DLD1 (cell line): ENCODE data around the gene POU2F3.
"Not testable (repeated sequence)": the region's sequence is repeated elsewhere in the genome, so short reads cannot be mapped to it uniquely, and the experiment has no call there.

ENCODE experiments used
- in situ Hi-C: cut with HindIII; loops from 2 replicates; pipeline ENCODE4 v1.10.0; 2017; ENCODE audit warnings: low sequenced_read_pairs

POU2F3 gene

GRCh38 chr11:120273956-120274355 lies 34.0 kb downstream of the POU2F3 start:
- in situ Hi-C loops: not testable (repeated sequence)

GRCh38 chr11:120279502-120279901 lies 39.6 kb downstream of the POU2F3 start:
- in situ Hi-C loops: no loop called here

DNA sequence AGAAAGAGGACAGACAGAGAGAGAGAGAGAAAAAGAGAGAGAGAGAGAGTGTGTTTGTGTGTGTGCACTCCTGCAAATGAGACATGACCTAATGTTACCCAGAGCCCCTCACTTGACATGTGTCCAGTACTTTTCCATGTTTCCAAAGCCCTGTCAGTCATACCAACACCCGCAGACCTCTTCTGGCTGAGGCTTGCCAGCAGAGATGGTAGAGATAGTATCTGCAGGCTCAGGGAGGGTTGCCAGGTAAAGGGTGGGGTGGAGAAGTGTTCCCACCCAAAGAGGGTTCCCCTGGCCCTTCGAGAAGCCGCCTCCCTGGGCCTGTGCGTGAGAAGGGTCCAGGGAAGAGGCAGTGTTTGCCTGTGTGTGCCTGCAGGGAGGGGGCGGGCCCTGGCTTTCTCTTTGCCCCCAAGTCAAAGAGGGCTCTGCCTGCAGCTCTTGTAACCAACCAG lies 40.7 kb downstream of the POU2F3 start:
- in situ Hi-C loops: no loop called here

- in situ Hi-C loops: no loop called here
These were observed 41.3 kb downstream of the POU2F3 start for GRCh38 chr11:120281143-120281795.

- in situ Hi-C loops: no loop called here
These were observed 43.2 kb downstream of the POU2F3 start for GRCh38 chr11:120283124-120283523.

GRCh38 chr11:120284272-120284671 lies 44.3 kb downstream of the POU2F3 start:
- in situ Hi-C loops: no loop called here

- in situ Hi-C loops: no loop called here
These were observed 45.3 kb downstream of the POU2F3 start for GRCh38 chr11:120285256-120285655.

- in situ Hi-C loops: no loop called here
These were observed 48.1 kb downstream of the POU2F3 start for GRCh38 chr11:120288021-120288420.

GRCh38 chr11:120289426-120289825 lies 49.5 kb downstream of the POU2F3 start:
- in situ Hi-C loops: no loop called here

GRCh38 chr11:120290956-120291355 lies 51.0 kb downstream of the POU2F3 start:
- in situ Hi-C loops: loop anchor here (5.0 kb wide), 1 partner anchor 64 kb away; no protein-coding TSS in a partner anchor

DNA sequence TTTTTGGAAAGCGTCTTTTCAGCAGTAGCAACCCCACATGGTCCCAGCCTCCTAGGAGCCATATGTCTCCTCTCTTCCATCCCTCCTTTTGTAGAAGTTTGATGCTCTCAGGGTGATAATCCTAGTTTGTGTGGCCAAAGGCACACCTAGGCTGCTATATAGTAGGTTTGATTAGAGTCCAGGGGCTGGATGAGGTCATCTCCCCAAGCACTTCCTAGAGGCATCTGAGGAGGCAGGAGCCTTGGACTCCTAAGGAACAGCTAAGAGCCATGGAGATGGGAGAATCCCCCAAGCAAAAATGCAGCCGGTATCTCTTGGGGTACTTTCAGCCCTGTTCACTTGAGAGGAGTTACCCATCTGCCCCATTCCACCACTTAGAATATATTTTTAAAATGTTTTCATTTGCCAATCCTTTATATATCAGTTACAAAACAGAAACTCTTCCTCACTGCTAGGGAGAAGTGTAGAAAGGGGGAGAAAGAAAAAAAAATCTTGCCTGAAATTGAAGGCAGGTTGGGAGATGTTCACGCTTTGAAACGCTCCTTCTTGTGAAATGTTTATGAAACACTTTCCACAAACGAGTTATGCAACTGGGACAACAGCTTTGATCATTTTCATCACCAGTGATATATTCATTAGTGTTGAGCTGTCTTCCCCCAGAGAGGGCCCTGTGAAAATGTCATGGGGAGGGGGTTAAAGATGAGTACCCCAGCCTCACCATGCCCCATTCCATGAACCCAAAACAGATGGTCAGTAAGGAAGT lies 53.3 kb downstream of the POU2F3 start:
- in situ Hi-C loops: loop anchor here (5.0 kb wide), 1 partner anchor 66 kb away; no protein-coding TSS in a partner anchor

DNA sequence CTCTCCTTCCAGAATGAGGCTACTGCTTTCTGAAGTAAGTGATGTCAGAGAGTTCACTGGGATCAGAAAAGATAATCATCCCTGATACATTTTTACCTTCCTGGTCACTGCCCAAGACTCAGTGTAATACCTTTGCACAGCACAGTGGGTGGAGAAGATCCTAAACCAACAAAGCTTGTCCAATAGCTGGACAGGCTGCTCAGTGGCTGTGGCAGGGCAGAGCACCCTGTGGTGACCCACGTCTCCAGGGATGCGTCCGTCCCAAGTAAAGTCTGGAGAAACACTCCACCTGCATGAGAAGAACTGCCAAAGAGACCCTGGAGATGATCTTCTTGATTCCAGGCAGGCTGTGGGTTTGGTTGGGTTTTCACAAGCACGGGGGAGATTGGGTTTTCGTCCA lies 54.2 kb downstream of the POU2F3 start:
- in situ Hi-C loops: loop anchor here (5.0 kb wide), 1 partner anchor 67 kb away; no protein-coding TSS in a partner anchor

DNA sequence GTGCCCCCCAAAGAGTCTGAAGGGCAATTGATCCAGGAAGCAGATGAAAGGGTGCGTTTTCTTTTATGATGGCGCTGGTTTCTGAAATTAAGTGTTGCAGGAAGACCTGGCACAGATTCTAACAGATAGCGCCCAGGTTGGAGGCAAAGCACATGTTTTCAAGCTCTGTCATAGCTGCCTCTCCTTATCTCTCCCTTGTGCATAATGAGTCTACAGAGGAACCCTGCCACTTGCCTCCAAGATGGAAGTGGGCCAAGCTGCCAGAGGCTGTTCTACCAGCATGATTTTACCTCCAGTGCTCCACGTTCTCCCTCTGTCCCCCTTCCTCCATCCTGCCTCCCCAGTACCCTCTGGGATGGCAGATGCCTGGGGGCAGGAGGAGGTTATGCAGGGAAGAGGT lies 55.2 kb downstream of the POU2F3 start:
- in situ Hi-C loops: no loop called here

- in situ Hi-C loops: no loop called here
These were observed 56.6 kb downstream of the POU2F3 start for GRCh38 chr11:120296554-120296953.

GRCh38 chr11:120298461-120298860 lies 58.5 kb downstream of the POU2F3 start:
- in situ Hi-C loops: no loop called here

DNA sequence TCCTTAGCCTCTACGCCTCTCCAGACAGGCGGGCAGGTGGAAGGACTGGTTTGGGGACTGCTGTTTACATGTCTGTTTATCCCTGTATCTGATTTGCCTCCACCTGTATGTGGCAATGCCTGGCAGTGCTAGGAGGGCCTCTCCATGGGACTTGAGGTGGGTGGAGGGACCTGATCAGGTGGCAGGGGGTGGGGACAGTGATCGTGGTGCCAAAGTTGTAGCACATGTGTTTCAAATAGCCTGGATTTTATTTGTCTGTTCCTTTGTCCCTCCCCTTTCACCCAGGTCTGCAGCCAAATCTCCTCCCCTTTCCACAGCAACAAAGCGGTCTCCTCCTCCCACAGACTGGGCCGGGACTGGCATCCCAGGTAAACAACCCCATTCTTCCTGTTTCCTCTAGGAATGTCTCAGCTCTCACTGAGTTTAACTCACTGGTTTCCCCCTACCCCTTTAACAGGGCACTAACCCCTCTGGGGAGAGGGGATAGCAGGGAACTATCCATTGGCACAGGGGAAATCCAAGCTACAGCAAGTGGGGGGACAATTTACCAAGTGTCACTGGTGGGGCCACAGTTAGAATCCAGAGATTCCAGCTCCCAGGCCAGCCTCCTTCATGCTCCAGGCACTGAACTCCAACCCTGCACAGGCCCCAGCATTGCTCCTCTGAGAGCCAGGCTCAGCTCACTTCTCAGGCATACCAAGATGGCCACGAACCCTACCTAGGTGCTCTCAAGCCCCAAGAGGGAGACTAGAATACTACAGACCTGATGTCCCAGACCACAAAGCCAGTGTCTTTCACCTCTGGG lies 62.3 kb downstream of the POU2F3 start:
- in situ Hi-C loops: no loop called here

GRCh38 chr11:120303004-120303637 lies 63.2 kb downstream of the POU2F3 start:
- in situ Hi-C loops: no loop called here

GRCh38 chr11:120304526-120304925 lies 64.6 kb downstream of the POU2F3 start:
- in situ Hi-C loops: no loop called here

- in situ Hi-C loops: no loop called here
These were observed 65.3 kb downstream of the POU2F3 start for GRCh38 chr11:120305286-120305685.

DNA sequence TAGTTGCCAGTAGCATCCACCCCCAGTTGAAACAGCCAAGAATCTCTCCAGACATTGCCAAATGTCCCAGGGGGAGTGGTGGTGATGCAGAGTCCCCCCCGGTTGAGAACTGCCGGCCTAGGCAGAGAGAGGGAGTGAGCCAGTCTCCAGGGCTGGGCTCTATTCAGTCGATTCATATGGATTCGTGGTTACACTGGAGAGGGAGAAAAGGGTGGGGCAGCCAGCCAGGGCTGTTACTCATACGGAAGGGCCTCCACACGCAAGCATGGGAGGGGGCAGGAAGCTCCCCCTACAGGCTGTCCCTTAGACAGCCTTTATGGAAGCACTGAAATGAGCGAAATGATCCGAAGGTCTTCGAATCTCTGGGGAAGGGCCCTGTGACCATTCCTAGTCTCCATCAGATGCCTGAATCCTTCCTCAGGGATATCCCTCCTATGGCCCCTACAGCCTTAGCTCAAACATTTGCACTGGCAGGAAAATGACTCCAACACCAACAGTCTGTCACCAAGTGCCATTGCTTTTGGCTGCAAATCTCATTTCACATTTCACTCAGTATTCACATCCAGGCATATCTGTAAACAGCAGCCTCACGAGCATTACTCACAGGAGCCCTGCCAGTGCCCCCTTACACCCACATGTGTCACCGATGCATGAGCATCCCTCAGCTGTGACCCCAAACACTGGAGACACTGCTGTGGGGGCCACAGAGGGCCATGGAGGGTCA lies 66.7 kb downstream of the POU2F3 start:
- in situ Hi-C loops: no loop called here
